HepG2 (cell line): ENCODE measurements around the gene ATP9B. TPM values are rescaled to one million over a fixed set of nuclear protein-coding genes. Genes with fewer than 3 reads are reported as not detected.

Experiments
- ATAC-seq: fragments of 200-7000 bp; cut with Tn5 transposase; 3 replicates; pipeline ENCODE4 v1.9.1; 2020; ENCODE audit warnings: mild to moderate bottlenecking, moderate library complexity
- BruUV-seq: library from RNA; stranded (reverse); fragments of 400-500 nt; replicated peaks from 2 replicates; lab custom pipeline; 2021; lab: Mats Ljungman, UMichigan
- CTCF ChIA-PET: fragments of 300-600 bp; formaldehyde crosslinking; extraction: SDS; loops from one replicate; lab custom pipeline; 2021; ENCODE audit warnings: low total read pairs, inconsistent platforms, low intra/inter-chr PET ratio; lab: Yijun Ruan, JAX
- POLR2A ChIA-PET: fragments of 350-600 bp; sonication (Branson Sonifier 250); formaldehyde crosslinking; loops from one replicate; lab custom pipeline; 2020; ENCODE audit warnings: antibody characterized with exemption, inconsistent platforms; lab: Yijun Ruan, JAX
- DNase-seq: peaks from one replicate; pipeline ENCODE4 v3.0.0-alpha.2; 2015; ENCODE audit warnings: low spot score
- FAIRE-seq: peaks from 3 replicates; lab custom pipeline; 2011; peaks lifted over from hg19 to GRCh38; lab: Jason Lieb, UNC
- H2AFZ ChIP-seq: one replicate; pipeline ENCODE4 v1.6.1; 2011; ENCODE audit warnings: low read length, inconsistent platforms
- H3K27ac ChIP-seq: fragments of 300-600 bp; 3 replicates; pipeline ENCODE4 v1.8.0; 2011; ENCODE audit warnings: mixed run types, mild to moderate bottlenecking, mixed read lengths, low read length, inconsistent platforms; ENCODE audit not compliant: insufficient read depth; ENCODE audit errors: extremely low read length
- H3K27me3 ChIP-seq, 2 experiments: fragments of 200-600 bp in 1 of 2; 2 replicates in 1 of 2; 3 replicates in 1 of 2; pipeline versions ENCODE4 v1.6.0 to v1.8.0; 2011; ENCODE audit warnings: low read length in 2 of 2, mild to moderate bottlenecking in 2 of 2, moderate library complexity in 2 of 2, inconsistent platforms in 1 of 2; ENCODE audit not compliant: insufficient read depth in 2 of 2, control insufficient read depth in 1 of 2
- H3K36me3 ChIP-seq, 2 experiments: fragments of 200-600 bp in 1 of 2; replicated peaks in 1 of 2; 2 replicates in 1 of 2; 3 replicates in 1 of 2; pipeline versions ENCODE4 v1.5.1 to v1.8.0; 2011; ENCODE audit warnings: low read length in 2 of 2, inconsistent platforms in 1 of 2; ENCODE audit not compliant: insufficient read depth in 2 of 2, control insufficient read depth in 1 of 2
- H3K4me1 ChIP-seq: 2 replicates; pipeline ENCODE4 v1.5.1; 2012; ENCODE audit warnings: low read length, inconsistent platforms; ENCODE audit not compliant: insufficient read depth
- H3K4me2 ChIP-seq: 2 replicates; pipeline ENCODE4 v1.6.0; 2011; ENCODE audit warnings: low read depth, low read length, inconsistent platforms
- H3K4me3 ChIP-seq, 3 experiments: fragments of 200-600 bp in 1 of 3; sonication (generic), shearing (Covaris generic) in 1 of 3; replicated peaks in 1 of 3; 2 replicates each; pipeline ENCODE4 v1.5.1; 2011 to 2016; ENCODE audit warnings: low read length in 3 of 3, inconsistent platforms in 2 of 3, low read depth in 2 of 3, mild to moderate bottlenecking in 2 of 3, control low read depth in 1 of 3, mixed read lengths in 1 of 3; ENCODE audit not compliant: insufficient read depth in 1 of 3
- H3K79me2 ChIP-seq: one replicate; pipeline ENCODE4 v1.6.1; 2011; ENCODE audit warnings: low read length, inconsistent platforms; ENCODE audit not compliant: insufficient read depth
- H3K9ac ChIP-seq: 2 replicates; pipeline ENCODE4 v1.6.0; 2011; ENCODE audit warnings: mild to moderate bottlenecking, low read depth, low read length, inconsistent platforms; ENCODE audit not compliant: insufficient read depth
- H3K9me3 ChIP-seq: 2 replicates; pipeline ENCODE4 v1.5.1; 2012; ENCODE audit warnings: mild to moderate bottlenecking, low read length
- H4K20me1 ChIP-seq: 2 replicates; pipeline ENCODE4 v1.6.0; 2011; ENCODE audit warnings: inconsistent platforms, mild to moderate bottlenecking, low read length, moderate library complexity; ENCODE audit not compliant: insufficient read depth
- BCL3 ChIP-seq: sonication (generic); formaldehyde crosslinking; IDR thresholded peaks from 2 replicates; pipeline ENCODE4 v1.5.1; 2020; ENCODE audit warnings: mild to moderate bottlenecking, missing genetic modification reagents, moderate library complexity
- HHEX ChIP-seq: IDR thresholded peaks from 2 replicates; pipeline ENCODE4 v1.6.1; 2016; ENCODE audit warnings: control low read depth
- ISL2 ChIP-seq: sonication (generic); formaldehyde crosslinking; IDR thresholded peaks from 2 replicates; pipeline ENCODE4 v1.5.0; 2020; ENCODE audit warnings: missing genetic modification reagents
- KDM3A ChIP-seq: IDR thresholded peaks from 2 replicates; pipeline ENCODE4 v1.6.1; 2018; ENCODE audit warnings: low read depth, missing compliant biosample characterization
- PBX3 ChIP-seq: sonication (generic); formaldehyde crosslinking; IDR thresholded peaks from 2 replicates; pipeline ENCODE4 v1.8.1; 2023; ENCODE audit warnings: missing genetic modification reagents, inconsistent platforms, borderline replicate concordance
- SKIL ChIP-seq: sonication (generic); formaldehyde crosslinking; IDR thresholded peaks from 2 replicates; pipeline ENCODE4 v1.8.0; 2022; ENCODE audit warnings: missing genetic modification reagents, mild to moderate bottlenecking, moderate library complexity, borderline replicate concordance
- THAP7 ChIP-seq: sonication (generic); formaldehyde crosslinking; IDR thresholded peaks from 2 replicates; pipeline ENCODE4 v1.8.1; 2023; ENCODE audit warnings: mild to moderate bottlenecking, missing genetic modification reagents
- ZC3H4 ChIP-seq: sonication (generic); formaldehyde crosslinking; IDR thresholded peaks from 2 replicates; pipeline ENCODE4 v1.4.0; 2020; ENCODE audit warnings: missing genetic modification reagents, borderline replicate concordance
- ZHX2 ChIP-seq, 2 experiments: sonication (generic) in 1 of 2; formaldehyde crosslinking in 1 of 2; IDR thresholded peaks; 2 replicates each; pipeline versions ENCODE4 v1.6.1 to v1.9.0; 2014 to 2022; ENCODE audit warnings: antibody characterized with exemption in 1 of 2, borderline replicate concordance in 1 of 2, inconsistent platforms in 1 of 2, low read depth in 1 of 2, missing genetic modification reagents in 1 of 2
- ZNF629 ChIP-seq: sonication (generic); formaldehyde crosslinking; conservative IDR thresholded peaks from 2 replicates; pipeline ENCODE4 v1.5.0; 2020; ENCODE audit warnings: missing genetic modification reagents
- ZNF768 ChIP-seq: sonication (generic); formaldehyde crosslinking; IDR thresholded peaks from 2 replicates; pipeline ENCODE4 v1.4.0; 2020; ENCODE audit warnings: missing genetic modification reagents
- ZSCAN25 ChIP-seq: sonication (generic); formaldehyde crosslinking; IDR thresholded peaks from 2 replicates; pipeline ENCODE4 v1.8.0; 2022; ENCODE audit warnings: mild to moderate bottlenecking, missing genetic modification reagents
- WGBS: methylation state at CpG from one replicate; pipeline ENCODE4 v1.1.6; 2017; ENCODE audit warnings: low lambda C conversion rate; 5-methylcytosine and 5-hydroxymethylcytosine counted together
- in situ Hi-C: cut with HindIII; loops from 2 replicates; pipeline ENCODE4 v1.10.0; 2017; ENCODE audit warnings: low pct_unique_long_range_greater_than_20kb; ENCODE audit not compliant: extremely low pct_ligation_motif_present
- intact Hi-C: fragments of 100-400 bp; cut with micrococcal nuclease; formaldehyde crosslinking; loops from one replicate; pipeline ENCODE4 v1.10.0; 2022; ENCODE audit not compliant: unreplicated experiment
- polyA plus RNA-seq, 8 experiments: library from polyadenylated mRNA; depleted of rRNA in 3 of 8; stranded (reverse) in 7 of 8; unstranded in 1 of 8; fragments of >200 nt; fragmentation: Illumina TruSeq in 4 of 8; extraction: Trizol in 4 of 8; gene quantifications; 2 replicates each; pipeline versions ENCODE4 v1.2.1 to v1.2.3, GENCODE V29; 2011 to 2016; ENCODE audit warnings: low read depth in 4 of 8, missing spikeins in 1 of 8, mixed read lengths in 1 of 8; ENCODE audit not compliant: insufficient read depth in 1 of 8
- total RNA-seq, 5 experiments: library from RNA; depleted of rRNA; stranded (reverse); fragments of >200 nt; fragmentation: Illumina TruSeq; extraction: Trizol; gene quantifications; 2 replicates each; pipeline ENCODE4 v1.2.3, GENCODE V29; 2016; ENCODE audit warnings: low read depth in 1 of 5

The ATP9B gene
- total and polyA plus RNA-seq, 2 of the 13 experiments (the other 11 are each of a cell fraction or from before 2014, with no cell fraction given), result 10.8 to 11.3 TPM

- Histone ChIP-seq H3K4me1 (no peaks in the 10 kb centered on the region), H3K9ac (no peak overlapping the region), H3K9me3 (no peaks in the 10 kb centered on the region), H3K27me3 (no peaks in the 10 kb centered on the region), H3K79me2 (no peaks in the 10 kb centered on the region), H3K36me3 (no peaks in the 10 kb centered on the region; a peak in 2 of 5 replicates), H3K27ac (no peak overlapping the region), H2AFZ (no peak overlapping the region), H3K4me3 (no peak overlapping the region), H4K20me1 (no peaks in the 10 kb centered on the region), H3K4me2 (no peak overlapping the region)
- WGBS, result 90% methylated on average over 2 of the region's 2 CpGs
- no peak for DNase-seq
- BruUV-seq, result no TSS peak
- no peak for FAIRE-seq
- ChIA-PET CTCF (no interaction called here), POLR2A (no interaction called here)
- ATAC-seq, result no peak
- in situ Hi-C loops, result no loop called here
- intact Hi-C loops, result no loop called here
- TF ChIP-seq ZHX2 (IDR thresholded peaks at IDR 0.05; ENCODE audit: low read depth) (no peak), ZHX2 (CRISPR knock-in tag; IDR thresholded peaks at IDR 0.05; ENCODE audit: borderline replicate concordance) (no peak), ZNF629 (CRISPR knock-in tag) (no peak), PBX3 (CRISPR knock-in tag) (no peak), SKIL (CRISPR knock-in tag) (no peak), ZNF768 (no peak), ZC3H4 (no peak), BCL3 (CRISPR knock-in tag) (no peak), THAP7 (CRISPR knock-in tag) (no peak), KDM3A (no peak), HHEX (CRISPR knock-in tag) (no peak), ZSCAN25 (no peak), ISL2 (CRISPR knock-in tag) (no peak)
Observed at GRCh38 chr18:79315596-79315995, 246.4 kb downstream of the ATP9B start.
